OCI-LY7 (cell line): ENCODE measurements around the gene ZNF565.

Source experiments
- EZH2phosphoT487 ChIP-seq: fragments of 200-600 bp; sonication (generic); IDR thresholded peaks from 2 replicates; pipeline ENCODE4 v1.6.1; 2018; ENCODE audit warnings: low read depth, borderline replicate concordance, mild to moderate bottlenecking, mixed run types, antibody characterized with exemption, low read length, moderate library complexity, mixed read lengths
- TF ChIP-seq, protein P1 (sequence below): fragments of 200-600 bp; sonication (generic); conservative IDR thresholded peaks from 2 replicates; pipeline ENCODE4 v1.5.1; 2014; ENCODE audit warnings: mild to moderate bottlenecking, antibody characterized with exemption, low read length, moderate library complexity, mixed read lengths

DNA sequence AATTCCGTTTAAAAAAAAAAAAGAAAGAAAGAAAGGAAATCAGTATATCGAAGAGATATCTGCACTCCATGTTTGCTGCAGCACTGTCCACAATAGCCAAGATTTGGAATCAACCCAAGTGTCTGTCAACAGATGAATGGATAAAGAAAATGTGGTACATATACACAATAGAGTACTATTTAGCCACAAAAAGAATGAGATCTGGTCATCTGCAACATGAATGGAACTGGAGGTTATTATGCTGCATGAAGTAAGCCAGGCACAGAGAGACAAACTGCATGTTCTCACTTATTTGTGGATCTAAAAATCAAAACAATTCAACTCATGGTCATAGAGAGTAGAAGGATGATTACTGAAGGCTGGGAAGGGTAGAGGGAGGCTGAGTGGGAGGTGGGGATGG lies 16.3 kb downstream of the ZNF565 start:
- TF ChIP-seq, protein P1, sequence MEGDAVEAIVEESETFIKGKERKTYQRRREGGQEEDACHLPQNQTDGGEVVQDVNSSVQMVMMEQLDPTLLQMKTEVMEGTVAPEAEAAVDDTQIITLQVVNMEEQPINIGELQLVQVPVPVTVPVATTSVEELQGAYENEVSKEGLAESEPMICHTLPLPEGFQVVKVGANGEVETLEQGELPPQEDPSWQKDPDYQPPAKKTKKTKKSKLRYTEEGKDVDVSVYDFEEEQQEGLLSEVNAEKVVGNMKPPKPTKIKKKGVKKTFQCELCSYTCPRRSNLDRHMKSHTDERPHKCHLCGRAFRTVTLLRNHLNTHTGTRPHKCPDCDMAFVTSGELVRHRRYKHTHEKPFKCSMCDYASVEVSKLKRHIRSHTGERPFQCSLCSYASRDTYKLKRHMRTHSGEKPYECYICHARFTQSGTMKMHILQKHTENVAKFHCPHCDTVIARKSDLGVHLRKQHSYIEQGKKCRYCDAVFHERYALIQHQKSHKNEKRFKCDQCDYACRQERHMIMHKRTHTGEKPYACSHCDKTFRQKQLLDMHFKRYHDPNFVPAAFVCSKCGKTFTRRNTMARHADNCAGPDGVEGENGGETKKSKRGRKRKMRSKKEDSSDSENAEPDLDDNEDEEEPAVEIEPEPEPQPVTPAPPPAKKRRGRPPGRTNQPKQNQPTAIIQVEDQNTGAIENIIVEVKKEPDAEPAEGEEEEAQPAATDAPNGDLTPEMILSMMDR = no peak
- TF ChIP-seq EZH2phosphoT487 = no peak
